Measurements from ENCODE around the gene EFTUD2. TPM values are rescaled to one million over a fixed set of nuclear protein-coding genes. Genes with fewer than 3 reads are reported as not detected.

EFTUD2 gene
- total and polyA plus RNA-seq, 2 donors from 2014 or later = 37.9 to 98.4 TPM

GRCh38 chr17:44925731-44926697 is 26.8 kb upstream of the EFTUD2 start:
- Histone ChIP-seq H3K4me3 (ENCODE audit: low read length in 3 of 3) (no peak overlapping the region), H3K9me3 (ENCODE audit: control insufficient read depth in 2 of 3, insufficient read depth in 1 of 3, low read length in 3 of 3) (no peaks in the 10 kb centered on the region), H3K36me3 (ENCODE audit: control insufficient read depth in 2 of 3, insufficient read depth in 3 of 3, low read length in 3 of 3) (no peaks in the 10 kb centered on the region), H3K27ac (ENCODE audit: low read depth in 2 of 2, low read length in 2 of 2) (no peak overlapping the region), H3K4me1 (ENCODE audit: control insufficient read depth in 2 of 3, insufficient read depth in 2 of 3, low read depth in 1 of 3, low read length in 3 of 3) (no peaks in the 10 kb centered on the region), H3K27me3 (ENCODE audit: control insufficient read depth, insufficient read depth, low read length) (no peaks in the 10 kb centered on the region), H3K9ac (ENCODE audit: low read length in 3 of 3) (no peak overlapping the region)
- no peak for FAIRE-seq
- peak in 2 of 5 donors; percentile 23 to 32 for DNase-seq
- no peak for TF ChIP-seq CTCF (IDR thresholded peaks at IDR 0.05; ENCODE audit: borderline replicate concordance, extremely low read depth, insufficient read depth)
- intact Hi-C loops (cut with DNase I) = loop anchor here (10.0 kb wide), 1 partner anchor 189 kb away; no protein-coding TSS in a partner anchor

GRCh38 chr17:44924107-44924544 is 24.9 kb upstream of the EFTUD2 start:
- H3K4me3 ChIP-seq (ENCODE audit: low read length in 3 of 3) = no peak overlapping the region
- H3K36me3 ChIP-seq (ENCODE audit: control insufficient read depth in 2 of 3, insufficient read depth in 3 of 3, low read length in 3 of 3) = no peaks in the 10 kb centered on the region
- H3K27ac ChIP-seq (ENCODE audit: low read depth in 2 of 2, low read length in 2 of 2) = no peak overlapping the region
- intact Hi-C loops (cut with DNase I) = loop anchor here (10.0 kb wide), 1 partner anchor 191 kb away; no protein-coding TSS in a partner anchor
- DNase-seq = peak in 2 of 5 donors; percentile 17 to 22
- no peaks in the 10 kb centered on the region for H3K4me1 ChIP-seq (ENCODE audit: control insufficient read depth in 2 of 3, insufficient read depth in 2 of 3, low read depth in 1 of 3, low read length in 3 of 3)
- no peak for TF ChIP-seq CTCF (IDR thresholded peaks at IDR 0.05; ENCODE audit: borderline replicate concordance, extremely low read depth, insufficient read depth)
- H3K9me3 ChIP-seq (ENCODE audit: control insufficient read depth in 2 of 3, insufficient read depth in 1 of 3, low read length in 3 of 3) = no peaks in the 10 kb centered on the region
- H3K9ac ChIP-seq (ENCODE audit: low read length in 3 of 3) = no peak overlapping the region
- H3K27me3 ChIP-seq (ENCODE audit: control insufficient read depth, insufficient read depth, low read length) = no peaks in the 10 kb centered on the region
- FAIRE-seq = no peak

GRCh38 chr17:44922746-44923470 is 23.7 kb upstream of the EFTUD2 start:
- intact Hi-C loops (cut with DNase I) = loop anchor here (10.0 kb wide), 1 partner anchor 192 kb away; no protein-coding TSS in a partner anchor
- DNase-seq (peak in 2 of 5 donors; percentile 30 to 50), FAIRE-seq (no peak)
- Histone ChIP-seq H3K27me3 (ENCODE audit: control insufficient read depth, insufficient read depth, low read length) (no peaks in the 10 kb centered on the region), H3K9ac (ENCODE audit: low read length in 3 of 3) (no peak overlapping the region), H3K9me3 (ENCODE audit: control insufficient read depth in 2 of 3, insufficient read depth in 1 of 3, low read length in 3 of 3) (no peaks in the 10 kb centered on the region), H3K4me1 (ENCODE audit: control insufficient read depth in 2 of 3, insufficient read depth in 2 of 3, low read depth in 1 of 3, low read length in 3 of 3) (no peaks in the 10 kb centered on the region), H3K4me3 (ENCODE audit: low read length in 3 of 3) (no peak overlapping the region), H3K27ac (ENCODE audit: low read depth in 2 of 2, low read length in 2 of 2) (no peak overlapping the region), H3K36me3 (ENCODE audit: control insufficient read depth in 2 of 3, insufficient read depth in 3 of 3, low read length in 3 of 3) (no peaks in the 10 kb centered on the region)
- TF ChIP-seq CTCF (IDR thresholded peaks at IDR 0.05; ENCODE audit: borderline replicate concordance, extremely low read depth, insufficient read depth) = no peak

Measured in kidney (tissue), 14 donors.